ENCODE measurements around the gene ITIH1.

Gene ITIH1

DNA sequence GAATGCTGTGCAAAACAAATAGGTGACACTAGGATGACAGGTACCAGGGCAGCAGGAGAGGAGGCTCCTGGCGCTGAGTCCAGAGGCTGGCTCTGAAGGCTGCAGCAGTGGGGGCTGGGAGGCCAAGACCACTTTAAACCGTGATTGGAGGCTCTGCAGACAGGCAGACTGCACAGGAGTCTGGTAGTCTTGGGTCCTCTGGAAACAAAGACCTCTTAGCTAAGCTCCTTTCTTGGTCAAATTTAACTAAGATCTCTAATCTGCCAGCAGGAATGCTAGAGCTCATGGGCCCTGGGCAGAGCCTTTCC, 61.8 kb downstream of the ITIH1 start:
- DNase-seq (ENCODE audit: low spot score), result no peak

- DNase-seq (ENCODE audit: low spot score), result no peak
Observed at GRCh38 chr3:52839892-52840545, 62.6 kb downstream of the ITIH1 start.

- no peak for DNase-seq (ENCODE audit: low spot score)
Observed at GRCh38 chr3:52841211-52841980, 64.0 kb downstream of the ITIH1 start.
